ENCODE results near the gene SHOX.
"Not testable (repeated sequence)": the region's sequence is repeated elsewhere in the genome, so short reads cannot be mapped to it uniquely, and the experiment has no call there.

Gene SHOX

GRCh38 chrX:638482-639131, 8.0 kb downstream of the SHOX start:
- DNase-seq = no peak

GRCh38 chrX:639151-639550, 8.6 kb downstream of the SHOX start:
- no peak for DNase-seq

- DNase-seq = no peak
These were observed 10.1 kb downstream of the SHOX start for GRCh38 chrX:640641-641040.

GRCh38 chrX:641671-642435, 11.3 kb downstream of the SHOX start:
- DNase-seq = no peak

GRCh38 chrX:642436-643240, 12.0 kb downstream of the SHOX start:
- DNase-seq = no peak

- no peak for DNase-seq
These were observed 12.6 kb downstream of the SHOX start for GRCh38 chrX:643241-643595.

GRCh38 chrX:643911-644303, 13.3 kb downstream of the SHOX start:
- DNase-seq = no peak

GRCh38 chrX:644304-645281, 14.0 kb downstream of the SHOX start:
- no peak for DNase-seq

GRCh38 chrX:646228-646495, 15.6 kb downstream of the SHOX start:
- DNase-seq = no peak

- DNase-seq = no peak
These were observed 16.2 kb downstream of the SHOX start for GRCh38 chrX:646796-647195.

- no peak for DNase-seq
These were observed 18.6 kb downstream of the SHOX start for GRCh38 chrX:649166-649565.

- no peak for DNase-seq
These were observed 19.7 kb downstream of the SHOX start for GRCh38 chrX:650324-650723.

- no peak for DNase-seq
These were observed 20.2 kb downstream of the SHOX start for GRCh38 chrX:650811-651210.

GRCh38 chrX:651922-652321, 21.3 kb downstream of the SHOX start:
- not testable (repeated sequence) for DNase-seq

GRCh38 chrX:652341-652741, 21.8 kb downstream of the SHOX start:
- no peak for DNase-seq

GRCh38 chrX:653306-653705, 22.7 kb downstream of the SHOX start:
- no peak for DNase-seq

- no peak for DNase-seq
These were observed 30.6 kb downstream of the SHOX start for GRCh38 chrX:661154-661553.

- no peak for DNase-seq
These were observed 31.5 kb downstream of the SHOX start for GRCh38 chrX:662126-662525.

GRCh38 chrX:663841-664240, 33.2 kb downstream of the SHOX start:
- no peak for DNase-seq

GRCh38 chrX:666762-667720, 36.5 kb downstream of the SHOX start:
- no peak for DNase-seq

- no peak for DNase-seq
These were observed 40.1 kb downstream of the SHOX start for GRCh38 chrX:670645-671044.

GRCh38 chrX:672931-673330, 42.3 kb downstream of the SHOX start:
- DNase-seq = no peak
